HepG2 (cell line): ENCODE measurements around the gene ADAMTSL4. TPM values are rescaled to one million over a fixed set of nuclear protein-coding genes. Genes with fewer than 3 reads are reported as not detected.

Source experiments
- AKAP8 ChIP-seq: sonication (generic); formaldehyde crosslinking; IDR thresholded peaks from 2 replicates; pipeline ENCODE4 v1.5.1; 2020; ENCODE audit warnings: mild to moderate bottlenecking, missing genetic modification reagents
- CEBPB ChIP-seq: IDR thresholded peaks from 2 replicates; pipeline ENCODE4 v1.6.1; 2011; ENCODE audit warnings: low read depth, low read length, improper control_type of control experiment, borderline replicate concordance
- EED ChIP-seq: sonication (generic); formaldehyde crosslinking; IDR thresholded peaks from 2 replicates; pipeline ENCODE4 v1.5.0; 2020; ENCODE audit warnings: mild to moderate bottlenecking, missing genetic modification reagents
- GFI1 ChIP-seq: sonication (generic); formaldehyde crosslinking; IDR thresholded peaks from 2 replicates; pipeline ENCODE4 v1.5.0; 2020; ENCODE audit warnings: missing genetic modification reagents, mild to moderate bottlenecking, borderline replicate concordance
- KDM5B ChIP-seq: sonication (generic); formaldehyde crosslinking; IDR thresholded peaks from 2 replicates; pipeline ENCODE4 v1.4.0; 2020; ENCODE audit warnings: missing genetic modification reagents, mild to moderate bottlenecking, borderline replicate concordance
- KLF16 ChIP-seq, 2 experiments: sonication (generic) in 1 of 2; formaldehyde crosslinking in 1 of 2; IDR thresholded peaks; 2 replicates each; pipeline versions ENCODE4 v1.6.1 to v1.8.0; 2016 to 2023; ENCODE audit warnings: missing genetic modification reagents in 2 of 2, missing compliant biosample characterization in 1 of 2
- LCORL ChIP-seq, 2 experiments: fragments of 450-650 bp in 1 of 2; sonication (generic) in 1 of 2; formaldehyde crosslinking in 1 of 2; IDR thresholded peaks; 2 replicates each; pipeline versions ENCODE4 v1.5.0 to v1.6.1; 2017 to 2020; ENCODE audit warnings: antibody characterized with exemption in 1 of 2, missing genetic modification reagents in 1 of 2
- MAFK ChIP-seq, 2 experiments: IDR thresholded peaks in 1 of 2; conservative IDR thresholded peaks in 1 of 2; 2 replicates each; pipeline ENCODE4 v1.6.1; 2011; ENCODE audit warnings: improper control_type of control experiment in 2 of 2, low read length in 2 of 2
- MEIS2 ChIP-seq: sonication (generic); formaldehyde crosslinking; IDR thresholded peaks from 2 replicates; pipeline ENCODE4 v1.9.0; 2021; ENCODE audit warnings: mild to moderate bottlenecking, missing genetic modification reagents
- SALL1 ChIP-seq: sonication (generic); formaldehyde crosslinking; IDR thresholded peaks from 2 replicates; pipeline ENCODE4 v1.8.0; 2022; ENCODE audit warnings: mild to moderate bottlenecking, missing genetic modification reagents
- TMF1 ChIP-seq: sonication (generic); formaldehyde crosslinking; IDR thresholded peaks from 2 replicates; pipeline ENCODE4 v1.8.1; 2022; ENCODE audit warnings: low read depth, missing genetic modification reagents
- U2AF2 ChIP-seq: fragments of 200-400 bp; formaldehyde crosslinking; IDR thresholded peaks from 2 replicates; pipeline ENCODE4 v1.6.1; 2017; ENCODE audit warnings: low read depth, mild to moderate bottlenecking, low read length
- ZFP1 ChIP-seq: IDR thresholded peaks from 2 replicates; pipeline ENCODE4 v1.6.1; 2016
- ZHX1 ChIP-seq: sonication (generic); formaldehyde crosslinking; IDR thresholded peaks from 2 replicates; pipeline ENCODE4 v1.8.1; 2022; ENCODE audit warnings: low read depth, mild to moderate bottlenecking, missing genetic modification reagents
- ZNF292 ChIP-seq: sonication (generic); formaldehyde crosslinking; IDR thresholded peaks from 2 replicates; pipeline ENCODE4 v1.8.1; 2022; ENCODE audit warnings: mild to moderate bottlenecking, low read depth, missing genetic modification reagents, borderline replicate concordance
- ZNF30 ChIP-seq: sonication (generic); formaldehyde crosslinking; IDR thresholded peaks from 2 replicates; pipeline ENCODE4 v1.5.0; 2020; ENCODE audit warnings: mild to moderate bottlenecking, missing genetic modification reagents
- ZNF318 ChIP-seq: sonication (generic); formaldehyde crosslinking; IDR thresholded peaks from 2 replicates; pipeline ENCODE4 v1.4.0; 2020; ENCODE audit warnings: mild to moderate bottlenecking, missing genetic modification reagents
- ZNF549 ChIP-seq: sonication (generic); formaldehyde crosslinking; IDR thresholded peaks from 2 replicates; pipeline ENCODE4 v1.5.0; 2020; ENCODE audit warnings: missing genetic modification reagents
- ZNF563 ChIP-seq: sonication (generic); formaldehyde crosslinking; IDR thresholded peaks from 2 replicates; pipeline ENCODE4 v1.8.0; 2022; ENCODE audit warnings: mild to moderate bottlenecking, moderate library complexity, missing genetic modification reagents
- polyA plus RNA-seq, 8 experiments: library from polyadenylated mRNA; depleted of rRNA in 3 of 8; stranded (reverse) in 7 of 8; unstranded in 1 of 8; fragments of >200 nt; fragmentation: Illumina TruSeq in 4 of 8; extraction: Trizol in 4 of 8; gene quantifications; 2 replicates each; pipeline versions ENCODE4 v1.2.1 to v1.2.3, GENCODE V29; 2011 to 2016; ENCODE audit warnings: low read depth in 4 of 8, missing spikeins in 1 of 8, mixed read lengths in 1 of 8; ENCODE audit not compliant: insufficient read depth in 1 of 8
- total RNA-seq, 5 experiments: library from RNA; depleted of rRNA; stranded (reverse); fragments of >200 nt; fragmentation: Illumina TruSeq; extraction: Trizol; gene quantifications; 2 replicates each; pipeline ENCODE4 v1.2.3, GENCODE V29; 2016; ENCODE audit warnings: low read depth in 1 of 5

The ADAMTSL4 gene
- total and polyA plus RNA-seq, 2 of the 13 experiments (the other 11 are each of a cell fraction or from before 2014, with no cell fraction given) = 3.9 to 16.4 TPM

GRCh38 chr1:150552128-150552910 is 3.1 kb downstream of the ADAMTSL4 start (continued):
- TF ChIP-seq ZNF318 (no peak), ZHX1 (CRISPR knock-in tag) (0 out of 2 replicates have a peak, but pooled peaks have one; percentile 31), ZNF563 (CRISPR knock-in tag) (no peak), LCORL (IDR thresholded peaks at IDR 0.05) (no peak), LCORL (CRISPR knock-in tag; IDR thresholded peaks at IDR 0.05) (peak; percentile 85), ZNF292 (peak; percentile 92), EED (CRISPR knock-in tag) (0 out of 2 replicates have a peak, but pooled peaks have one; percentile 62), KLF16 (CRISPR knock-in tag; IDR thresholded peaks at IDR 0.05) (peak in 1 of 2 experiments; percentile 80; a peak in 2 of 4 replicates), MEIS2 (CRISPR knock-in tag) (peak; percentile 78; the same call in 1 of the 2 replicates), ZFP1 (no peak), GFI1 (CRISPR knock-in tag) (no peak), CEBPB (peak; percentile 98), MAFK (conservative IDR thresholded peaks at IDR 0.05 in 1 of 2, IDR thresholded peaks at IDR 0.05 in 1 of 2; ENCODE audit: low read length in 2 of 2) (no peak), TMF1 (CRISPR knock-in tag) (no peak), AKAP8 (peak; percentile 75; the same call in 1 of the 2 replicates), KDM5B (0 out of 2 replicates have a peak, but pooled peaks have one; percentile 25), ZNF549 (no peak), SALL1 (CRISPR knock-in tag) (peak; percentile 78), ZNF30 (CRISPR knock-in tag) (no peak), U2AF2 (no peak)
